NT2/D1 (cell line): ENCODE measurements around the gene RAB11FIP4.

Experiments used
- DNase-seq: peaks from one replicate; pipeline ENCODE4 v3.0.0-alpha.2; 2011; ENCODE audit warnings: low read depth, low spot score
- H3K27me3 ChIP-seq: 2 replicates; pipeline ENCODE4 v1.6.0; 2011; ENCODE audit warnings: mild to moderate bottlenecking; ENCODE audit not compliant: insufficient read length, insufficient read depth
- H3K36me3 ChIP-seq: 2 replicates; pipeline ENCODE4 v1.6.1; 2011; ENCODE audit warnings: mild to moderate bottlenecking, low read length, mixed read lengths; ENCODE audit not compliant: insufficient read depth, insufficient read length
- H3K4me1 ChIP-seq: 2 replicates; pipeline ENCODE4 v1.5.1; 2011; ENCODE audit not compliant: insufficient read depth, insufficient read length
- H3K4me3 ChIP-seq: 2 replicates; pipeline ENCODE4 v1.5.1; 2011; ENCODE audit warnings: low read depth; ENCODE audit not compliant: insufficient read length
- H3K9ac ChIP-seq: 2 replicates; pipeline ENCODE4 v1.6.0; 2011; ENCODE audit warnings: low read depth; ENCODE audit not compliant: insufficient read length
- H3K9me3 ChIP-seq: 2 replicates; pipeline ENCODE4 v1.5.1; 2011; ENCODE audit warnings: mild to moderate bottlenecking, low read length; ENCODE audit not compliant: insufficient read depth
- SUZ12 ChIP-seq: IDR thresholded peaks from 2 replicates; pipeline ENCODE4 v1.6.1; 2011; ENCODE audit not compliant: insufficient read length, insufficient read depth; ENCODE audit errors: extremely low read depth
- YY1 ChIP-seq: IDR thresholded peaks from 2 replicates; pipeline ENCODE4 v1.6.1; 2011; ENCODE audit not compliant: insufficient read length, insufficient read depth
- ZNF274 ChIP-seq: IDR thresholded peaks from 2 replicates; pipeline ENCODE4 v1.6.1; 2011; ENCODE audit warnings: mild to moderate bottlenecking, low read depth, low read length

Gene RAB11FIP4

GRCh38 chr17:31544186-31544585, 152.7 kb downstream of the RAB11FIP4 start:
- Histone ChIP-seq H3K36me3 (no peaks in the 10 kb centered on the region), H3K27me3 (no peaks in the 10 kb centered on the region), H3K9me3 (no peaks in the 10 kb centered on the region), H3K4me1 (peaks cover 3% of the 10 kb centered on the region), H3K9ac (no peak overlapping the region), H3K4me3 (no peak overlapping the region)
- DNase-seq, result no peak
- no peak for TF ChIP-seq YY1
- TF ChIP-seq SUZ12, result no peak
- no peak for TF ChIP-seq ZNF274

- no peak overlapping the region for H3K4me3 ChIP-seq
- no peaks in the 10 kb centered on the region for H3K36me3 ChIP-seq
- no peak overlapping the region for H3K9ac ChIP-seq
- H3K27me3 ChIP-seq, result peaks cover 8% of the 10 kb centered on the region
- TF ChIP-seq YY1 (no peak), SUZ12 (no peak), ZNF274 (no peak)
- H3K9me3 ChIP-seq, result no peaks in the 10 kb centered on the region
- H3K4me1 ChIP-seq, result no peaks in the 10 kb centered on the region
- no peak for DNase-seq
Observed at GRCh38 chr17:31546650-31547049, 155.2 kb downstream of the RAB11FIP4 start.

GRCh38 chr17:31548709-31549108, 157.2 kb downstream of the RAB11FIP4 start:
- Histone ChIP-seq H3K27me3 (peaks cover 25% of the 10 kb centered on the region), H3K36me3 (no peaks in the 10 kb centered on the region), H3K9ac (peak overlapping the region; percentile 90), H3K4me1 (no peaks in the 10 kb centered on the region), H3K4me3 (peak overlapping the region; percentile 71), H3K9me3 (no peaks in the 10 kb centered on the region)
- DNase-seq, result no peak
- TF ChIP-seq YY1 (no peak), ZNF274 (no peak), SUZ12 (no peak)

GRCh38 chr17:31549121-31549524, 157.6 kb downstream of the RAB11FIP4 start:
- peaks cover 29% of the 10 kb centered on the region for H3K27me3 ChIP-seq
- no peaks in the 10 kb centered on the region for H3K36me3 ChIP-seq
- H3K9ac ChIP-seq, result peak overlapping the region; percentile 90
- DNase-seq, result no peak
- H3K4me3 ChIP-seq, result peak overlapping the region; percentile 71
- H3K9me3 ChIP-seq, result no peaks in the 10 kb centered on the region
- no peak for TF ChIP-seq SUZ12
- TF ChIP-seq ZNF274, result no peak
- no peak for TF ChIP-seq YY1
- no peaks in the 10 kb centered on the region for H3K4me1 ChIP-seq

GRCh38 chr17:31549525-31550388, 158.3 kb downstream of the RAB11FIP4 start:
- Histone ChIP-seq H3K9ac (peak overlapping the region; percentile 90), H3K4me1 (no peaks in the 10 kb centered on the region), H3K27me3 (peaks cover 35% of the 10 kb centered on the region), H3K4me3 (peak overlapping the region; percentile 71), H3K36me3 (no peaks in the 10 kb centered on the region), H3K9me3 (no peaks in the 10 kb centered on the region)
- peak; percentile 79 for DNase-seq
- TF ChIP-seq SUZ12, result no peak
- TF ChIP-seq ZNF274, result no peak
- TF ChIP-seq YY1, result no peak

- Histone ChIP-seq H3K4me1 (no peaks in the 10 kb centered on the region), H3K9ac (peak overlapping the region; percentile 42), H3K4me3 (peak overlapping the region; percentile 24), H3K27me3 (peaks cover 43% of the 10 kb centered on the region), H3K36me3 (no peaks in the 10 kb centered on the region), H3K9me3 (no peaks in the 10 kb centered on the region)
- DNase-seq, result no peak
- no peak for TF ChIP-seq SUZ12
- no peak for TF ChIP-seq YY1
Observed at GRCh38 chr17:31550389-31551056, 159.0 kb downstream of the RAB11FIP4 start.

- Histone ChIP-seq H3K36me3 (no peaks in the 10 kb centered on the region), H3K9me3 (no peaks in the 10 kb centered on the region), H3K27me3 (peaks cover 55% of the 10 kb centered on the region), H3K4me3 (no peak overlapping the region), H3K4me1 (no peaks in the 10 kb centered on the region), H3K9ac (no peak overlapping the region)
- no peak for DNase-seq
- TF ChIP-seq ZNF274 (no peak), YY1 (no peak), SUZ12 (no peak)
Observed at GRCh38 chr17:31552568-31552967, 161.1 kb downstream of the RAB11FIP4 start.
